SU-DHL-6 (cell line): ENCODE results near the gene DCTPP1.
A peak's percentile ranks its signal among the peaks of the same experiment; 100 is the strongest.

Source experiments
- H2AFZ ChIP-seq: fragments of 200-600 bp; sonication (generic); 2 replicates; pipeline ENCODE4 v1.6.1; 2014; ENCODE audit warnings: low read depth, mild to moderate bottlenecking, moderate library complexity, mixed read lengths, antibody characterized with exemption, low read length; ENCODE audit not compliant: severe bottlenecking
- H3F3A ChIP-seq: fragments of 200-600 bp; shearing (Covaris generic); 2 replicates; pipeline ENCODE4 v1.6.0; 2016; ENCODE audit warnings: antibody characterized with exemption, mild to moderate bottlenecking; ENCODE audit not compliant: insufficient read depth
- H3K27ac ChIP-seq: fragments of 200-600 bp; sonication (generic); 2 replicates; pipeline ENCODE4 v1.5.1; 2016; ENCODE audit warnings: low read depth, mild to moderate bottlenecking, low read length, moderate library complexity, mixed read lengths
- H3K27me3 ChIP-seq: fragments of 200-600 bp; sonication (generic), shearing (Covaris generic); 2 replicates; pipeline ENCODE4 v1.6.0; 2014; ENCODE audit warnings: mild to moderate bottlenecking, low read length
- H3K36me3 ChIP-seq: fragments of 200-600 bp; sonication (generic); 2 replicates; pipeline ENCODE4 v1.6.1; 2014; ENCODE audit warnings: mild to moderate bottlenecking, low read length, mixed read lengths
- H3K4me2 ChIP-seq: fragments of 300-600, 200-600 bp; shearing (Covaris generic), sonication (generic); 2 replicates; pipeline ENCODE4 v1.6.0; 2014; ENCODE audit warnings: low read length, low read depth, mild to moderate bottlenecking; ENCODE audit not compliant: poor library complexity, severe bottlenecking
- H3K4me3 ChIP-seq: fragments of 200-600 bp; sonication (generic); 2 replicates; pipeline ENCODE4 v1.5.1; 2014; ENCODE audit warnings: antibody characterized with exemption, low read length, mild to moderate bottlenecking, mixed read lengths; ENCODE audit not compliant: insufficient read depth, poor library complexity, severe bottlenecking
- H3K79me2 ChIP-seq: fragments of 200-600 bp; sonication (generic); 2 replicates; pipeline ENCODE4 v1.6.1; 2014; ENCODE audit warnings: mild to moderate bottlenecking, low read length, moderate library complexity; ENCODE audit not compliant: insufficient read depth
- H3K9ac ChIP-seq: fragments of 200-600 bp; sonication (generic); 2 replicates; pipeline ENCODE4 v1.7.0; 2014; ENCODE audit warnings: mild to moderate bottlenecking, low read length
- H3K9me2 ChIP-seq: fragments of 200-600 bp; sonication (generic); replicated peaks from 2 replicates; pipeline ENCODE4 v1.6.1; 2014; ENCODE audit warnings: low read length; ENCODE audit not compliant: insufficient read depth
- H3K9me3 ChIP-seq: fragments of 200-600 bp; sonication (generic); 2 replicates; pipeline ENCODE4 v1.6.1; 2014; ENCODE audit warnings: low read length, mixed read lengths; ENCODE audit not compliant: insufficient read depth
- H4K20me1 ChIP-seq: fragments of 200-600 bp; sonication (generic); 2 replicates; pipeline ENCODE4 v1.6.1; 2014; ENCODE audit warnings: low read depth, mild to moderate bottlenecking, antibody characterized with exemption, low read length, moderate library complexity, mixed read lengths
- EZH2phosphoT487 ChIP-seq: fragments of 200-600 bp; sonication (generic), shearing (Covaris generic); conservative IDR thresholded peaks from 2 replicates; pipeline ENCODE4 v1.6.1; 2018; ENCODE audit warnings: mild to moderate bottlenecking, antibody characterized with exemption, low read length, moderate library complexity, mixed read lengths
- TF ChIP-seq, protein P1 (sequence below): fragments of 200-600 bp; sonication (generic); IDR thresholded peaks from one replicate; pipeline ENCODE4 v1.5.1; 2017; ENCODE audit warnings: antibody characterized with exemption, mild to moderate bottlenecking, low read length, moderate library complexity; ENCODE audit not compliant: insufficient read depth, poor library complexity, severe bottlenecking

Gene DCTPP1

DNA sequence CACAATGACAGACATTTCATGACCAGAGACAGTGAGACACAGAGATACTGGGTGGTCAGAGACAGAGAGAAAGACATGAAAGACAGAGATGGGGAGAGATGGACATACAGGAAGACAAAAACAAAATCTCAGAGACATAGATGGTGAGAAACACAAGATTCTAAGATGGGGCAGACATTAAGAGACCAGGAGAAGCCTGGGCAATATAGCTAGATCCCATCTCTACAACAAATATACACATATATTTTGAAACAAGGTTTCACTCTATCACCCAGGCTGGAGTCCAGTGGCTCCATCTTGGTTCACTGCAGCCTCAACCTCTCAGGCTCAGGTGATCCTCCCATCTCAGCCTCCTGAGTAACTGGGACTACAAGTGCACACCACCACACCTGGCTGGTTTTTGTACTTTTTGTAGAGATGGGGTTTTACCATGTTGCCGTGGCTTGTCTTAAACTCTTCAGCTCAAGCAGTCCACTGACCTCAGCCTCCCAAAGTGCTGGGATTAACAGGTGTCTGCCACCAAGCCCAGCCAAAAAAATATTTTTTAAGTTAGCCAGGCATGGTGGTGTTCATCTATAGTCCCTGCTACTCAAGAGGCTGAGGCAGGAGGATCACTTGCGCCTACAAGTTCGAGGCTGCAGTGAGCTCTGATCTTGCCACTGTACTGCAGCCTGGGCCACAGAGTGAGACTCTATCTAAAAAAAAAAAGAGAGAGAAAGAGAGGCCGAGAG lies 49.6 kb downstream of the DCTPP1 start:
- Histone ChIP-seq H3K4me2 (peak overlapping the region; percentile 96), H3K27me3 (no peaks in the 10 kb centered on the region), H4K20me1 (no peaks in the 10 kb centered on the region), H3K9me3 (no peaks in the 10 kb centered on the region), H3F3A (peaks cover 22% of the 10 kb centered on the region), H3K36me3 (no peaks in the 10 kb centered on the region), H3K4me3 (no peak overlapping the region), H3K27ac (peak overlapping the region; percentile 76), H3K9ac (no peak overlapping the region), H3K9me2 (no peaks in the 10 kb centered on the region), H2AFZ (no peak overlapping the region), H3K79me2 (peaks cover 13% of the 10 kb centered on the region)
- no peak for TF ChIP-seq EZH2phosphoT487
- TF ChIP-seq, protein P1, sequence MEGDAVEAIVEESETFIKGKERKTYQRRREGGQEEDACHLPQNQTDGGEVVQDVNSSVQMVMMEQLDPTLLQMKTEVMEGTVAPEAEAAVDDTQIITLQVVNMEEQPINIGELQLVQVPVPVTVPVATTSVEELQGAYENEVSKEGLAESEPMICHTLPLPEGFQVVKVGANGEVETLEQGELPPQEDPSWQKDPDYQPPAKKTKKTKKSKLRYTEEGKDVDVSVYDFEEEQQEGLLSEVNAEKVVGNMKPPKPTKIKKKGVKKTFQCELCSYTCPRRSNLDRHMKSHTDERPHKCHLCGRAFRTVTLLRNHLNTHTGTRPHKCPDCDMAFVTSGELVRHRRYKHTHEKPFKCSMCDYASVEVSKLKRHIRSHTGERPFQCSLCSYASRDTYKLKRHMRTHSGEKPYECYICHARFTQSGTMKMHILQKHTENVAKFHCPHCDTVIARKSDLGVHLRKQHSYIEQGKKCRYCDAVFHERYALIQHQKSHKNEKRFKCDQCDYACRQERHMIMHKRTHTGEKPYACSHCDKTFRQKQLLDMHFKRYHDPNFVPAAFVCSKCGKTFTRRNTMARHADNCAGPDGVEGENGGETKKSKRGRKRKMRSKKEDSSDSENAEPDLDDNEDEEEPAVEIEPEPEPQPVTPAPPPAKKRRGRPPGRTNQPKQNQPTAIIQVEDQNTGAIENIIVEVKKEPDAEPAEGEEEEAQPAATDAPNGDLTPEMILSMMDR: no peak

DNA sequence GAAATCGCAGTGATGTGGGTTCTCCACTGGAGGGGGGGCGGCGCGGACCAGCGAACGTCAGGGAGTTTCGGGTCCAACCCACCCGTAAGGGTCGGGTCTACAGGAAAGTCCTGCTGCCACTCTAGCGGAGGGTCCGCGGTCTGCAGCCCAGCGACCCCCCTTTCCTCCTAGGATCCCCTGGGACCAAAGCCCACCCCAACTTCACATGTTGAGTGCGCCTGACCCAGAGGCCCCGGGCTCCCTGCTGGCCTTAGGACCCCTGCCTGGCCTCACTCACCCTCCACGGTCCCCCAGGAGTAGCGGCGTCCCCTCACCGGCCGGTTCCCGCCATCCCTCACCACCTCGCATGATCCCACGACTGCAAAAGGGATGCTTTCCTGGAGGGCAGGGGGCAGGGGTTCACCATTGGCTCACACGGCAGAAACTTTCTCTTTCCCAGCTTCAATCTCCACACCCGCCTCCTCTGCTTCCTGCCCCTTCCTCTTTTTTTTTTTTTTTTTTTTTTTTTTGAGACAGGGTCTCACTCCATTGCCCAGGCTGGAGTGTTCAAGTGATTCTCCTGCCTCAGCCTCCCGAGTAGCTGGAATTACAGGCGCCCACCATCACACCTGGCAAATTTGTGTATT lies 50.6 kb downstream of the DCTPP1 start:
- Histone ChIP-seq H3K9me3 (no peaks in the 10 kb centered on the region), H3K9ac (peak overlapping the region; percentile 70), H3K9me2 (no peaks in the 10 kb centered on the region), H3K27ac (peak overlapping the region; percentile 91), H4K20me1 (no peaks in the 10 kb centered on the region), H3F3A (peaks cover 22% of the 10 kb centered on the region), H3K4me2 (peak overlapping the region; percentile 81), H3K36me3 (no peaks in the 10 kb centered on the region), H3K79me2 (peaks cover 13% of the 10 kb centered on the region), H2AFZ (no peak overlapping the region), H3K27me3 (no peaks in the 10 kb centered on the region), H3K4me3 (peak overlapping the region; percentile 57)
- TF ChIP-seq EZH2phosphoT487: no peak
- TF ChIP-seq, protein P1: no peak

GRCh38 chr16:30378236-30379157 lies 51.3 kb downstream of the DCTPP1 start:
- TF ChIP-seq, protein P1: no peak
- no peak for TF ChIP-seq EZH2phosphoT487
- Histone ChIP-seq H3K27ac (peak overlapping the region; percentile 91), H3K27me3 (no peaks in the 10 kb centered on the region), H3F3A (peaks cover 22% of the 10 kb centered on the region), H3K79me2 (peaks cover 13% of the 10 kb centered on the region), H2AFZ (no peak overlapping the region), H3K9ac (peak overlapping the region; percentile 73), H4K20me1 (no peaks in the 10 kb centered on the region), H3K9me3 (no peaks in the 10 kb centered on the region), H3K36me3 (no peaks in the 10 kb centered on the region), H3K4me2 (peak overlapping the region; percentile 95), H3K9me2 (no peaks in the 10 kb centered on the region), H3K4me3 (peak overlapping the region; percentile 57)
